Inflammatory macrophage treated with lipopolysaccharide for 1 hour (primary cell): ENCODE results near the gene TMEM44.
A peak's percentile ranks its signal among the peaks of the same experiment; 100 is the strongest.

Experiments used
- DNase-seq, 2 donors: peaks; one replicate each; pipeline ENCODE4 v3.0.0-alpha.2; 2020 to 2022

TMEM44 gene

GRCh38 chr3:194633349-194634004 lies at the start of gene TMEM44:
TMEM44 (minus strand) TSS chr3:194633419; CDS start chr3:194633215, 204 bp downstream.
- DNase-seq: peak; percentile 59 to 75

- DNase-seq: peak in 1 of 2 donors; percentile 62
Observed at GRCh38 chr3:194682694-194683310, 49.6 kb upstream of the TMEM44 start.

- peak; percentile 62 to 67 for DNase-seq
Observed at GRCh38 chr3:194682189-194682693, 49.0 kb upstream of the TMEM44 start.

GRCh38 chr3:194680888-194681615 lies 47.8 kb upstream of the TMEM44 start:
- no peak for DNase-seq

GRCh38 chr3:194676471-194676870 lies 43.3 kb upstream of the TMEM44 start:
- no peak for DNase-seq

GRCh38 chr3:194675680-194676079 lies 42.5 kb upstream of the TMEM44 start:
- peak; percentile 36 to 65 for DNase-seq

- DNase-seq: no peak
Observed at GRCh38 chr3:194675081-194675640, 41.9 kb upstream of the TMEM44 start.

GRCh38 chr3:194673761-194674160 lies 40.5 kb upstream of the TMEM44 start:
- DNase-seq: no peak

GRCh38 chr3:194672876-194673275 lies 39.7 kb upstream of the TMEM44 start:
- DNase-seq: no peak

GRCh38 chr3:194671900-194672808 lies 38.9 kb upstream of the TMEM44 start, which contains the start of gene LSG1:
LSG1 (minus strand) TSS chr3:194672191; CDS start chr3:194672162, 29 bp downstream.
- peak; percentile 91 to 99 for DNase-seq

- DNase-seq: peak in 1 of 2 donors; percentile 47
Observed at GRCh38 chr3:194671511-194671899, 38.3 kb upstream of the TMEM44 start.

- DNase-seq: no peak
Observed at GRCh38 chr3:194667363-194667762, 34.1 kb upstream of the TMEM44 start.

- no peak for DNase-seq
Observed at GRCh38 chr3:194664857-194665256, 31.6 kb upstream of the TMEM44 start.

- no peak for DNase-seq
Observed at GRCh38 chr3:194661946-194662345, 28.7 kb upstream of the TMEM44 start.

GRCh38 chr3:194661374-194661773 lies 28.2 kb upstream of the TMEM44 start:
- DNase-seq: no peak

GRCh38 chr3:194659778-194660177 lies 26.6 kb upstream of the TMEM44 start:
- no peak for DNase-seq

- DNase-seq: no peak
Observed at GRCh38 chr3:194658477-194659242, 25.4 kb upstream of the TMEM44 start.

- no peak for DNase-seq
Observed at GRCh38 chr3:194657439-194657838, 24.2 kb upstream of the TMEM44 start.

- no peak for DNase-seq
Observed at GRCh38 chr3:194654443-194654842, 21.2 kb upstream of the TMEM44 start.

GRCh38 chr3:194647747-194648146 lies 14.5 kb upstream of the TMEM44 start:
- DNase-seq: no peak

GRCh38 chr3:194642769-194643168 lies 9.6 kb upstream of the TMEM44 start:
- no peak for DNase-seq
